ENCODE results near the gene USP30.
A peak's percentile ranks its signal among the peaks of the same experiment; 100 is the strongest.

The USP30 gene, protein sequence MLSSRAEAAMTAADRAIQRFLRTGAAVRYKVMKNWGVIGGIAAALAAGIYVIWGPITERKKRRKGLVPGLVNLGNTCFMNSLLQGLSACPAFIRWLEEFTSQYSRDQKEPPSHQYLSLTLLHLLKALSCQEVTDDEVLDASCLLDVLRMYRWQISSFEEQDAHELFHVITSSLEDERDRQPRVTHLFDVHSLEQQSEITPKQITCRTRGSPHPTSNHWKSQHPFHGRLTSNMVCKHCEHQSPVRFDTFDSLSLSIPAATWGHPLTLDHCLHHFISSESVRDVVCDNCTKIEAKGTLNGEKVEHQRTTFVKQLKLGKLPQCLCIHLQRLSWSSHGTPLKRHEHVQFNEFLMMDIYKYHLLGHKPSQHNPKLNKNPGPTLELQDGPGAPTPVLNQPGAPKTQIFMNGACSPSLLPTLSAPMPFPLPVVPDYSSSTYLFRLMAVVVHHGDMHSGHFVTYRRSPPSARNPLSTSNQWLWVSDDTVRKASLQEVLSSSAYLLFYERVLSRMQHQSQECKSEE

DNA sequence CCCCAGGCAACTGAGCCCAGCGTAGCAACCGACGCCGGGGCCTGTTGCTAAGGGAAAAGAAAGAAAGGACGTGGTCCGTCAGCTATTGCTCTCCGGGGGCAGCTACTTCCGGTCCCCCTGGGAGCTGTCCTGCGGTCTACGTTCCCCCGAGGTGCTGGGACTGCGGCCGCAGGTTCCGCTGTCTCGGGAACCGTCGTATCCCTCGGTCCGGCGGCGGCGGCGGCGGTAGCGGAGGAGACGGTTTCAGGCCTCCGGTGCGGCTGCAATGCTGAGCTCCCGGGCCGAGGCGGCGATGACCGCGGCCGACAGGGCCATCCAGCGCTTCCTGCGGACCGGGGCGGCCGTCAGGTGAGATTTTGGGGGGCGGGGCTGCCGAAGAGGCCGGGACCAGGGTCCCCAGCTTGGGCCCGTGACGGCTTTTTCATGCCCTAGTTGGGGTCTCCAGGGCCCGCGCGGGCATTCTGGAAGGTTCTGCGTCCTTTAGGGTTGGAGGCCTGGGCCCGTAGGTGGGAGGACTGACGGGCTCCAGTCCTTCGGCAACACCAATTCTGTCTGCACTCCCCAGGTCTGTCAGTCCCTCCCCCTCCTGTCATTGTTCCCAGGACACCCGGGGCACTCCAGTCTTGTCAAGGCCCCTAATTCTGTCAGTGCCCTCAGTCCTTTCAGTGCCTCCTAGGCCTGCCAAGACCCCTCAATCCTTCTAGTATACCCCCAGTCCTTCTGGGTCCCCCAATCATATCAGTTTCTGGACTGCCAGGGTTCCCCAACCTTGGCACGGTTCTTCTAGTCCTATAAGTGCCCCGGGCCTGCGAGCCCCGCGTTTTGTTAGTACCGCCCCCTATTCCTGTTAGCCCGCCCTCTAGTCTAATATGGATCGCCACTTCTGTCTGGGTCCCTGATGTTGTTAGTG lies at the start of gene USP30:
Gene USP30 (plus strand): TSS at position 163 of the 910 bp plus-strand sequence. CDS start 103 bp downstream, at position 266.
- in situ Hi-C loops (cut with MboI; ENCODE audit: low sequenced_read_pairs, unreplicated experiment): no loop called here
- TF ChIP-seq, protein P1, sequence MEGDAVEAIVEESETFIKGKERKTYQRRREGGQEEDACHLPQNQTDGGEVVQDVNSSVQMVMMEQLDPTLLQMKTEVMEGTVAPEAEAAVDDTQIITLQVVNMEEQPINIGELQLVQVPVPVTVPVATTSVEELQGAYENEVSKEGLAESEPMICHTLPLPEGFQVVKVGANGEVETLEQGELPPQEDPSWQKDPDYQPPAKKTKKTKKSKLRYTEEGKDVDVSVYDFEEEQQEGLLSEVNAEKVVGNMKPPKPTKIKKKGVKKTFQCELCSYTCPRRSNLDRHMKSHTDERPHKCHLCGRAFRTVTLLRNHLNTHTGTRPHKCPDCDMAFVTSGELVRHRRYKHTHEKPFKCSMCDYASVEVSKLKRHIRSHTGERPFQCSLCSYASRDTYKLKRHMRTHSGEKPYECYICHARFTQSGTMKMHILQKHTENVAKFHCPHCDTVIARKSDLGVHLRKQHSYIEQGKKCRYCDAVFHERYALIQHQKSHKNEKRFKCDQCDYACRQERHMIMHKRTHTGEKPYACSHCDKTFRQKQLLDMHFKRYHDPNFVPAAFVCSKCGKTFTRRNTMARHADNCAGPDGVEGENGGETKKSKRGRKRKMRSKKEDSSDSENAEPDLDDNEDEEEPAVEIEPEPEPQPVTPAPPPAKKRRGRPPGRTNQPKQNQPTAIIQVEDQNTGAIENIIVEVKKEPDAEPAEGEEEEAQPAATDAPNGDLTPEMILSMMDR (IDR thresholded peaks at IDR 0.05; ENCODE audit: borderline replicate concordance, control extremely low read depth, extremely low read depth, insufficient read depth, missing control alignments): no peak
- DNase-seq (ENCODE audit: low spot score): peak; percentile 93

- in situ Hi-C loops (cut with MboI; ENCODE audit: low sequenced_read_pairs, unreplicated experiment): no loop called here
- TF ChIP-seq, protein P1 (IDR thresholded peaks at IDR 0.05; ENCODE audit: borderline replicate concordance, control extremely low read depth, extremely low read depth, insufficient read depth, missing control alignments): no peak
- DNase-seq (ENCODE audit: low spot score): no peak
Observed at GRCh38 chr12:109004017-109004416, 48.4 kb upstream of the USP30 start.

DNA sequence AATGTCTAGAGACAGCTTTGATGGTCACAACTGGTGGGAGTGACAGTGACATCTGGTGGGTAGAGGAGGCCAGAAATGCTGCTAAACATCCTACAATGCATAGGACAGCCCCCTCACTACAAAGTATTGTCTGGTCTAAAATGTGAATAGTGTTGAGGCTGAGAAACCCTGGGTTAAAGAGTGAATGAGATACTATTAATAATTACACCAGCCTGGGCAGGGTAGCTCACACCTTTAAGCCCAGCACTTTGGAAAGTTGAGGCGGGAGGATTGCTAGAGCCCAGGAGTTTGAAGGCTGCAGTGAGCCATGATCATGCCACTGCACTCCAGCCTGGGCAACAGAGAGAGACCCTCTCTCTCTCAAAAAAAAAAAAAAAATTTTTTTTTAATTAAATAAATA lies 42.6 kb upstream of the USP30 start:
- in situ Hi-C loops (cut with MboI; ENCODE audit: low sequenced_read_pairs, unreplicated experiment): no loop called here

GRCh38 chr12:109010259-109010658 lies 42.1 kb upstream of the USP30 start:
- in situ Hi-C loops (cut with MboI; ENCODE audit: low sequenced_read_pairs, unreplicated experiment): no loop called here
- no peak for DNase-seq (ENCODE audit: low spot score)
- TF ChIP-seq, protein P1 (IDR thresholded peaks at IDR 0.05; ENCODE audit: borderline replicate concordance, control extremely low read depth, extremely low read depth, insufficient read depth, missing control alignments): no peak

More for the DNA sequence above, 42.6 kb upstream of the USP30 start:
- DNase-seq (ENCODE audit: low spot score): no peak
- TF ChIP-seq, protein P1 (IDR thresholded peaks at IDR 0.05; ENCODE audit: borderline replicate concordance, control extremely low read depth, extremely low read depth, insufficient read depth, missing control alignments): no peak

DNA sequence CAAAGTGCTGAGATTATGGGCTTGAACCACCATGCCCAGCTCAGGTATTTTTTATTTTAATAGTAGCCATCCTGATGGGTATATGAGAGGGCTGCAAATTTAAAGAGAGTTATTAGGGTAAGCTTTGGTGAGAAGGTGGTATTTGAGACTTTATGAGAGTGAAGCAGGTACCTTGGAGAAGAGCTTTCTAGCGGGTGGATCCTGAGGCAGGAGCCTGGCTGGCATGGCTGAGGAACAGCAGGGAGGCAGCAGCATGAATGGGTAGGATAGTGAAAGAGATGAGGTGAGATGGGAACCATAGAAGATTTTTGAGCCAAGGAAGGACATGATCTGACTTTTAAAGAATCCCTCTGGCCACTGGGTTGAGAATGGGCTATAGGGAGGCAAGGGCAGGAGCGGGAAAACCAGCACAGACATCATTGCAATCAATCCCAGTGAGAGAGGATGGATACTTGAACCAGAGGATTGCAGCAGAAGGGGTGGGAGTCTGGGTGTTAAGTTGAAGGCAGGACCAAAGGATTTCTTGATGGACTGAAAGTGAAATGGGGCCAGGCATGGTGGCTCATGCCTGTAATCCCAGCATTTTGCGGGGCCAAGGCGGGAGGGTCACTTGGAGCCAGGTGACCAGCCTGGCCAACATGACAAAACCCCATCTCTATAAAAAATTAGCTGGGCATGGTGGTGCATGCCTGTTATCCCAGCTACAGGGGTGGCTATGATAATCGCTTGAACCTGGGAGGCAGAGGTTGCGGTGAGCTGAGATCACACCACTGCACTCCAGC lies 37.2 kb upstream of the USP30 start:
- TF ChIP-seq, protein P1 (IDR thresholded peaks at IDR 0.05; ENCODE audit: borderline replicate concordance, control extremely low read depth, extremely low read depth, insufficient read depth, missing control alignments): no peak
- no peak for DNase-seq (ENCODE audit: low spot score)
- in situ Hi-C loops (cut with MboI; ENCODE audit: low sequenced_read_pairs, unreplicated experiment): no loop called here

DNA sequence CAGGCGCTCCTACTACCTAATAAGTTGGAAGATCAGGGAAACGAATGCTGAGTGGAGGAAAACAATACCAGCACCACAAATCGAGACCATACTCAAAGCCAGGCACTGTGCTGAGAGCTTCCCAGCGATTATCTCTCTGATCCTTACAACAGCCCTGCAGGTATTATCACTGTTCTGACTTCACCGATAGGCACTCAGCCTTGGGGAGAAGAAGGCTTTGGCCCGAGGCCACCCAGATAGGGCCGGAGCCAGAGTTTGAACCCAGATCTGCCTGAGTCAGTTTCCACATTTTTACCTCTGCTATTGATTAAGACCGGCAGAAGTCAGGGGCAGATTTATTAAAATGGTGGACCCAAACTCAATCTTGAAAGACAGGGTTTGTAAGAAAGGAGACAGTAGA lies 36.4 kb upstream of the USP30 start:
- DNase-seq (ENCODE audit: low spot score): no peak
- TF ChIP-seq, protein P1 (IDR thresholded peaks at IDR 0.05; ENCODE audit: borderline replicate concordance, control extremely low read depth, extremely low read depth, insufficient read depth, missing control alignments): no peak
- in situ Hi-C loops (cut with MboI; ENCODE audit: low sequenced_read_pairs, unreplicated experiment): no loop called here

All from GM13976 (cell line).